K562 (cell line): ENCODE measurements around the gene MCC. TPM values are rescaled to one million over a fixed set of nuclear protein-coding genes. Genes with fewer than 3 reads are reported as not detected.

ENCODE experiments used
- E4F1 ChIP-seq: fragments of 250-450 bp; sonication (Bioruptor Pico); IDR thresholded peaks from 2 replicates; pipeline ENCODE4 v1.5.0; 2021; ENCODE audit warnings: mild to moderate bottlenecking, borderline replicate concordance
- ESRRA ChIP-seq: fragments of 450-650 bp; IDR thresholded peaks from 2 replicates; pipeline ENCODE4 v1.6.1; 2014; ENCODE audit warnings: low read depth, mild to moderate bottlenecking, moderate library complexity, borderline replicate concordance
- GTF2E2 ChIP-seq: fragments of 200-800 bp; sonication (Bioruptor generic); IDR thresholded peaks from 2 replicates; pipeline ENCODE4 v1.6.1; 2016; ENCODE audit warnings: missing genetic modification characterization, missing compliant biosample characterization
- KLF16 ChIP-seq: IDR thresholded peaks from 2 replicates; pipeline ENCODE4 v1.6.1; 2016; ENCODE audit warnings: antibody characterized with exemption
- RNF219 ChIP-seq: fragments of 250-450 bp; sonication (Bioruptor Pico); IDR thresholded peaks from 2 replicates; pipeline ENCODE4 v1.5.0; 2022; ENCODE audit warnings: mild to moderate bottlenecking
- ZBTB12 ChIP-seq: fragments of 250-450 bp; sonication (Bioruptor Pico); IDR thresholded peaks from 2 replicates; pipeline ENCODE4 v1.4.0; 2020
- ZFP1 ChIP-seq: fragments of 450-650 bp; formaldehyde crosslinking; IDR thresholded peaks from 2 replicates; pipeline ENCODE4 v1.4.0; 2020; ENCODE audit warnings: mild to moderate bottlenecking, mixed read lengths
- ZNF324 ChIP-seq: fragments of 250-450 bp; sonication (Bioruptor Pico); IDR thresholded peaks from 2 replicates; pipeline ENCODE4 v1.4.0; 2020; ENCODE audit warnings: mild to moderate bottlenecking
- polyA plus RNA-seq, 8 experiments: library from polyadenylated mRNA; depleted of rRNA in 4 of 8; stranded (reverse) in 5 of 8; unstranded in 3 of 8; fragments of >200 nt; fragmentation: Nextera tagmentation in 2 of 8; fragmentation: Illumina TruSeq in 1 of 8; extraction: Ambion mirVana in 2 of 8; extraction: Trizol in 1 of 8; gene quantifications; 2 replicates each; pipeline versions ENCODE4 v1.2.1 to v1.2.3, GENCODE V29; 2011 to 2014; ENCODE audit warnings: inconsistent platforms in 1 of 8, missing spikeins in 1 of 8
- total RNA-seq, 7 experiments: library from RNA; depleted of rRNA in 6 of 7; stranded (reverse); fragments of >200 nt in 6 of 7; fragmentation: Illumina TruSeq in 2 of 7; extraction: Trizol in 2 of 7; gene quantifications; 2 replicates each; pipeline versions ENCODE4 v1.2.1 to v1.2.3, GENCODE V29; 2011 to 2021; ENCODE audit warnings: low replicate concordance in 1 of 7
- TF ChIP-seq, protein P1 (sequence below): fragments of 250-450 bp; sonication (Bioruptor Pico); IDR thresholded peaks from 2 replicates; pipeline ENCODE4 v1.8.0; 2021; ENCODE audit warnings: borderline replicate concordance, mild to moderate bottlenecking, moderate library complexity; ENCODE audit not compliant: poor library complexity, severe bottlenecking

Gene MCC
- total and polyA plus RNA-seq, 9 of the 15 experiments (the other 6 are each of a cell fraction or from before 2014, with no cell fraction given): 0.04 to 0.24 (median 0.06) TPM; not detected in 1

GRCh38 chr5:112998296-112998695, 490.0 kb downstream of the MCC start (continued):
- TF ChIP-seq, protein P1, sequence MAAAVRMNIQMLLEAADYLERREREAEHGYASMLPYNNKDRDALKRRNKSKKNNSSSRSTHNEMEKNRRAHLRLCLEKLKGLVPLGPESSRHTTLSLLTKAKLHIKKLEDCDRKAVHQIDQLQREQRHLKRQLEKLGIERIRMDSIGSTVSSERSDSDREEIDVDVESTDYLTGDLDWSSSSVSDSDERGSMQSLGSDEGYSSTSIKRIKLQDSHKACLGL (CRISPR knock-in tag): no peak
- TF ChIP-seq GTF2E2 (no peak), ZFP1 (CRISPR knock-in tag) (no peak), E4F1 (CRISPR knock-in tag) (no peak), ZBTB12 (no peak), ESRRA (no peak), RNF219 (no peak), ZNF324 (CRISPR knock-in tag) (no peak), KLF16 (no peak)
